AG09309 (cell line): ENCODE data around the gene CCDC88B.
A peak's percentile ranks its signal among the peaks of the same experiment; 100 is the strongest.

Experiments used
- DNase-seq: peaks from one replicate; pipeline ENCODE4 v3.0.0-alpha.2; 2010; ENCODE audit warnings: low read depth
- H3K4me3 ChIP-seq: 2 replicates; pipeline ENCODE4 v1.5.1; 2011; ENCODE audit warnings: mild to moderate bottlenecking, low read depth, low read length, moderate library complexity; ENCODE audit not compliant: control insufficient read depth
- TF ChIP-seq, protein P1 (sequence below): IDR thresholded peaks from 2 replicates; pipeline ENCODE4 v1.5.1; 2011; ENCODE audit warnings: mild to moderate bottlenecking, low read depth, low read length, inconsistent platforms; ENCODE audit not compliant: insufficient read depth, control insufficient read depth; ENCODE audit errors: missing control alignments

Gene CCDC88B

DNA sequence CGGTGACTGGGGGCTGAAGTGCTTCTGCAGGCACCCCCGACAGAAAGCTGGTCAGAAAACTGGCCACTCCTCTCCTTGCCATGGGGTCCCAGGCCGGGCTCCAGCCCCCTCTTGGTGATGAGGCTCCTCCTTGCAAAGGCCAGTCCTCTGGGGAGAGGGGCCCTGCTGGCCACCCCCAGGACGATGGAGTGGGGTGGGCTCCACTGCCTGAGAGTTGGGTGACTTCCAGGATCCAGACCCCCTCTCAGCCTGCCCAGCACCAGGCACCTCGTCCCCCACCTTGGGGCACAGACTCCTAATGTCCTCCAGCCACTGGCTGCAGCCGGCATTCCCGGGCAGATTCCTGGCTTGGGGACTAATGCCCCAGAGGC, 18.5 kb downstream of the CCDC88B start:
- TF ChIP-seq, protein P1, sequence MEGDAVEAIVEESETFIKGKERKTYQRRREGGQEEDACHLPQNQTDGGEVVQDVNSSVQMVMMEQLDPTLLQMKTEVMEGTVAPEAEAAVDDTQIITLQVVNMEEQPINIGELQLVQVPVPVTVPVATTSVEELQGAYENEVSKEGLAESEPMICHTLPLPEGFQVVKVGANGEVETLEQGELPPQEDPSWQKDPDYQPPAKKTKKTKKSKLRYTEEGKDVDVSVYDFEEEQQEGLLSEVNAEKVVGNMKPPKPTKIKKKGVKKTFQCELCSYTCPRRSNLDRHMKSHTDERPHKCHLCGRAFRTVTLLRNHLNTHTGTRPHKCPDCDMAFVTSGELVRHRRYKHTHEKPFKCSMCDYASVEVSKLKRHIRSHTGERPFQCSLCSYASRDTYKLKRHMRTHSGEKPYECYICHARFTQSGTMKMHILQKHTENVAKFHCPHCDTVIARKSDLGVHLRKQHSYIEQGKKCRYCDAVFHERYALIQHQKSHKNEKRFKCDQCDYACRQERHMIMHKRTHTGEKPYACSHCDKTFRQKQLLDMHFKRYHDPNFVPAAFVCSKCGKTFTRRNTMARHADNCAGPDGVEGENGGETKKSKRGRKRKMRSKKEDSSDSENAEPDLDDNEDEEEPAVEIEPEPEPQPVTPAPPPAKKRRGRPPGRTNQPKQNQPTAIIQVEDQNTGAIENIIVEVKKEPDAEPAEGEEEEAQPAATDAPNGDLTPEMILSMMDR, result no peak
- H3K4me3 ChIP-seq, result peak overlapping the region; percentile 49
- DNase-seq, result no peak

DNA sequence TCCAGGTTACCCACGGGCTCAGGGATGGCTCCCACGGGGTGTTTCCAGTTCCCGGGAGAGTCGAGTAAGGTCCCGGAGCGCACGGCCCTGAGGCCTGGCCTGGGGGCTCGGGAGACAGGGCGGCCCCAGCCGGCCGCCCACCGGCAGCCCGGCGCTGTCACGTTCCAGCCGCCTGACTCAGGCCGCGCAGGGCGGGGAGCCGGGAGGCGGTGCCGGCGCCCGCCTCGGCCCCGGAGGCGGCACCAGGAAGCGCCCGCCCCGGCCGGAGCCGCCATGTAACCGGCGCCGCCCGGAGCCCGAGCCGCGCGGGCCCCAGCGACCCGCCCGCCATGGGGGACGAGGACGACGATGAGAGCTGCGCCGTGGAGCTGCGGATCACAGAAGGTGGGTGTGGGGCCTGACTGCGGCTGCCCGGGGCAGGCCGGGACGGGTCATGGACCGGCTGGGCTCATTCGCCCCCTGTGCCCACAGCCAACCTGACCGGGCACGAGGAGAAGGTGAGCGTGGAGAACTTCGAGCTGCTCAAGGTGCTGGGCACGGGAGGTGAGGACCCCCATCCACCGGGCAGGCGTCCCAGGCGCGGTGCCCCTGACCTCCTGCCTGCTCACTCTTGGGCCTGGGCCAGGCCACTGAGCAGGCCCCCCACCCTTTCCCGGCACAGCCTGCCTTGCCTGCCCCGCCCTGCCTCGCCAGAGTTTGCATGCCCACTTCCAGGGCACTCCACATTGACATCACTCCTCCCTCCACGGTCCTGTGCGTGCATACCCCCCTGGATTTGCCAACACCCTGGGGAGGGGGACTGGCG, 19.1 kb downstream of the CCDC88B start, which contains the start of gene RPS6KA4:
TSS of gene RPS6KA4 (plus strand) at position 256 of the 805 bp plus-strand sequence. CDS start at position 330, 74 bp downstream.
- no peak for DNase-seq
- TF ChIP-seq, protein P1, result no peak
- peak within 1 kb of the TSS; percentile 98 for H3K4me3 ChIP-seq

DNA sequence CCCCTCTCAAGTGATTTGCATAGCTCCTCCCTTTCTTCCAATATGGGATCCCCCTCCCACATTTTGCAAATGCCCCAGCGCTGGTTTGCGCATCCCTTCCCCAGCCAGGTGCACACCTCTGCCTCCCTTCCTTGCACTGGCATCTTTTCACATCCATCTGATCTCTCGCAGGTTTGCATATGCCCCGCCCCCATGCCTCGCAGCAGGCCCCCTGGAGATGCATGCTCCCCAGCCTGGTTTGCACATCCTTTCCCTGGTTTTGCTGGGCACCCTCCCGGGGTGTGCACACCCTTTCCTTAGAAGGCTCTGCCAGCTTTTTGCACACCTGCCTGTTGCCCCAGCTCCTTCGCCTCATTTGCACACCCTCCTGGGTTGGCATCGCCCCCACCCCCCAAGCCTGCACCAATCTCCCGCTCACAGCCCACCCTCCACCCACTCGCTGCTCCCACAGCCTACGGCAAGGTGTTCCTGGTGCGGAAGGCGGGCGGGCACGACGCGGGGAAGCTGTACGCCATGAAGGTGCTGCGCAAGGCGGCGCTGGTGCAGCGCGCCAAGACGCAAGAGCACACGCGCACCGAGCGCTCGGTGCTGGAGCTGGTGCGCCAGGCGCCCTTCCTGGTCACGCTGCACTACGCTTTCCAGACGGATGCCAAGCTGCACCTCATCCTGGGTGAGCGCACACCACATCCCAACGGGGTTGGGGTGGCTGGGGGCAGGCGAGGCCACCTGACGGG, 19.9 kb downstream of the CCDC88B start:
- TF ChIP-seq, protein P1, result no peak
- DNase-seq, result no peak
- peak overlapping the region; percentile 98 for H3K4me3 ChIP-seq

DNA sequence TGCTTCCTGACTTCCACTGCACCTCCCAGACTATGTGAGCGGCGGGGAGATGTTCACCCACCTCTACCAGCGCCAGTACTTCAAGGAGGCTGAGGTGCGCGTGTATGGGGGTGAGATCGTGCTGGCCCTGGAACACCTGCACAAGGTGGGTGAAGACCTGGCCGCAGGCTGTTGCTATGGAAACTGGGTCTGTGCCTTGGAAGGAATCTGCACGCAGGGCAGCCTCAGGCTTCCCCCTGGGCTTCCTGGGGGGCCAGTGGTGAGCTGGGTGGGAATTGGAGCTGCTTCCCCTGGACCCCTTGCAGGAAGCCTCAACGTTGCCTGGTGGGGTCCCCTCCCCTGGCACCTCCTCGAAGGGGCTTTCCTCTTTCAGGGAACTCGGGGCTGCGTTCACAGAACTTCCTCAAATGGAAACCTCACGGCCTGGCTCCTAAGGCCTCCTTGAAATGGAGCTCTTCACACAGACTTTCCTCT, 20.5 kb downstream of the CCDC88B start:
- H3K4me3 ChIP-seq, result peak overlapping the region; percentile 1; the same call in 1 of the 2 replicates
- DNase-seq, result no peak
- TF ChIP-seq, protein P1, result no peak

DNA sequence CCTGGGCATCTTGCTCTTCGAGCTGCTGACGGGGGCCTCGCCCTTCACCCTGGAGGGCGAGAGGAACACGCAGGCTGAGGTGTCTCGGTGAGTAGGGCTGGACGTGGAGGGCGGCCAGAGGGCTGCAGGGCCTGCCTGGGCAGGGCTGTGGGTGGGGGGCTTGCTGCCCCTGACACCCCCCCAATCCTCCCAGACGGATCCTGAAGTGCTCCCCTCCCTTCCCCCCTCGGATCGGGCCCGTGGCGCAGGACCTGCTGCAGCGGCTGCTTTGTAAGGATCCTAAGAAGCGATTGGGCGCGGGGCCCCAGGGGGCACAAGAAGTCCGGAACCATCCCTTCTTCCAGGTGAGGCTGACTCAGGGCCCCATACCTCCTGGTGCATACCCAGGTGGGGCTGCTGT, 21.7 kb downstream of the CCDC88B start:
- no peak overlapping the region for H3K4me3 ChIP-seq
- no peak for DNase-seq
- TF ChIP-seq, protein P1, result no peak

DNA sequence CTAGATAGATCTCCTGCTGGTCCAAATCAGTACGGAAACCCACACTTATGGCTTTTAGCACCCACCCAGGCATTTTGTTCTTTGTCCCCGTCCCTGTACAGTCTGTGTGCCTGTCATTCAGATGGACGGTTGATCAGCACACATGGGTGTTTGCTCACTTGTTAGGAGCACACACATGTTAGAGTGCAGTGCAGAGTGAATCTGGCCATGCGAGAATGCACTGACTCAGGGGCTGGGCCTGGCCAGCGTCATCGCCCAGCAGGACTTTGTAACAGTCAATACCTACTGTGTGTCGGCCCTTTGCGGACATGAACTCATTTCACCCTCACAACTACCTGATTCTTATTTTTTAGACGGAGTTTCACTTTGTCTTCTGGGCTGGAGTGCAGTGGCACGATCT, 22.3 kb downstream of the CCDC88B start:
- TF ChIP-seq, protein P1, result no peak
- no peak for DNase-seq
- H3K4me3 ChIP-seq, result no peak overlapping the region
